Upper lobe of right lung (tissue), 1 donor: ENCODE data around the gene CDHR4. TPM values are rescaled to one million over a fixed set of nuclear protein-coding genes. Genes with fewer than 3 reads are reported as not detected.

Experiments used
- ATAC-seq: fragments of 200-7000 bp; cut with Tn5 transposase; one replicate; pipeline ENCODE4 v1.9.1; 2020; ENCODE audit warnings: mild to moderate bottlenecking, moderate library complexity
- DNase-seq: peaks from one replicate; pipeline ENCODE4 v3.0.0-alpha.2; 2020
- H3K27ac ChIP-seq: fragments of 200-600 bp; one replicate; pipeline ENCODE4 v1.8.0; 2022
- H3K27me3 ChIP-seq: fragments of 200-600 bp; one replicate; pipeline ENCODE4 v1.8.0; 2022; ENCODE audit warnings: mild to moderate bottlenecking
- H3K36me3 ChIP-seq: fragments of 200-600 bp; one replicate; pipeline ENCODE4 v1.8.0; 2022
- H3K4me1 ChIP-seq: fragments of 200-600 bp; one replicate; pipeline ENCODE4 v1.8.0; 2022
- H3K4me3 ChIP-seq: fragments of 200-600 bp; one replicate; pipeline ENCODE4 v1.8.0; 2022; ENCODE audit warnings: mild to moderate bottlenecking
- H3K9me3 ChIP-seq: fragments of 200-600 bp; one replicate; pipeline ENCODE4 v1.8.0; 2022
- CTCF ChIP-seq: fragments of 200-600 bp; IDR thresholded peaks from one replicate; pipeline ENCODE4 v1.8.0; 2022; ENCODE audit warnings: antibody characterized with exemption
- intact Hi-C: fragments of 100-400 bp; cut with DNase I; formaldehyde crosslinking; loops from one replicate; pipeline ENCODE4 v1.11.0; 2022
- total RNA-seq: library from RNA; stranded (reverse); fragmentation: NEBNext Ultra II Directional; extraction: Animal tissue kit (Norgen Biotek cat#: 25700); gene quantifications from one replicate; pipeline ENCODE4 v1.2.1, GENCODE V29; 2021
- donor health status: DM: no; HTN: yes; CAD: no; lungs with severe emphysema.

The CDHR4 gene
- total RNA-seq, 1 donor from 2014 or later = not detected

GRCh38 chr3:49769926-49770325, 29.7 kb downstream of the CDHR4 start:
- Histone ChIP-seq H3K27me3 (no peaks in the 10 kb centered on the region), H3K4me1 (peaks cover 6% of the 10 kb centered on the region), H3K36me3 (peaks cover 16% of the 10 kb centered on the region), H3K9me3 (no peaks in the 10 kb centered on the region), H3K27ac (no peak overlapping the region), H3K4me3 (no peak overlapping the region)
- ATAC-seq (no peak), DNase-seq (no peak)
- intact Hi-C loops = no loop called here
- no peak for TF ChIP-seq CTCF

DNA sequence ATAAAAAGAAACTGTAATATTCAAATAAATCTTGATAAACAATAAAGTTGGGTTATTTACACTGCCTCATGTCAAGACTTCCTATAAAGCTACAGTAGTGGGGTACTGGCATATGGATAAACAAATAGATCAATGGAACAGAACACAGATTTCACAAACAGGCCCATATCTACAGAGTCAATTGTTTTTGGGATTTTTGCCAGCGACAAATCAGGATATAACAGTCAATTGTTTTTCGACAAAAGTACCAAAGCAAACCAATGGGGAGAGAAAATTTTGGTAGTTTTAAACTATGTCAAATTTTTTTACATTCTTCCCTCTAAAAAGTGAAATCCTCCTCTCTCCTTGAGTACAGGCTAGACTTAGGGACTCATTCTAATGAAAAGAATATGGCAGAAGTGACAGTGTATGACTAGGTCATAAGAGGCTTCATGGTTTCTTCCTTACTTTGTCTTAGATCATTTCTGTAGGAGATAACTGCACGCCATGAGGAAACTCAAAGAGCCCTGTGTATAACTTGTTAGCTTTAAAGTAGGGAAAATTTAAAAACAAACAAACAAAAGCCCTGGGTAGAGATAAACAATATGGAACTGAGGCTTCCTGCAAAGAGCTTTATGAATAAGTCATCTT, 30.3 kb downstream of the CDHR4 start:
- Histone ChIP-seq H3K4me3 (no peak overlapping the region), H3K27ac (no peak overlapping the region), H3K36me3 (peaks cover 15% of the 10 kb centered on the region), H3K9me3 (no peaks in the 10 kb centered on the region), H3K4me1 (peaks cover 6% of the 10 kb centered on the region), H3K27me3 (no peaks in the 10 kb centered on the region)
- ATAC-seq (no peak), DNase-seq (no peak)
- intact Hi-C loops = no loop called here
- TF ChIP-seq CTCF = no peak

- H3K27ac ChIP-seq = no peak overlapping the region
- intact Hi-C loops = no loop called here
- no peak for ATAC-seq
- H3K9me3 ChIP-seq = no peaks in the 10 kb centered on the region
- no peaks in the 10 kb centered on the region for H3K27me3 ChIP-seq
- no peak for TF ChIP-seq CTCF
- DNase-seq = no peak
- peaks cover 10% of the 10 kb centered on the region for H3K36me3 ChIP-seq
- no peak overlapping the region for H3K4me3 ChIP-seq
- no peaks in the 10 kb centered on the region for H3K4me1 ChIP-seq
Observed at GRCh38 chr3:49763981-49764380, 35.7 kb downstream of the CDHR4 start.

DNA sequence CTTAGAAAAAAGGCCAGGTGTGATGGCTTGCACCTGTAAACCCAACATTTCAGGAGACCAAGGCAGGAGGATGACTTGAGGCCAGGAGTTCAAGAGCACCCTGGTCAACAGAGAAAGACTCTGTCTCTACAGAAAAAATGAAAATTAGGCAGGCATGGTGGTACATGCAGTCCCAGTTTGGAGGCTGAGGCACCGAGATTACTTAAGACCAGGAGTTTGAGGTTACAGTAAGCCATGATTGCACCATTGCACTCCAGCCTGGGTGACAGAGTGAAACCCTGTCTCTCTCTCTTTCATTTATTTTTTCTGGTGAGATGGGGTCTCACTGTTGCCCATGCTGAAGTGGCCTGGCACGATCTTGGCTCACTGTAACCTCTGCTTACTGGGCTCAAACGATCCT, 38.0 kb downstream of the CDHR4 start:
- Histone ChIP-seq H3K27me3 (no peaks in the 10 kb centered on the region), H3K36me3 (peaks cover 5% of the 10 kb centered on the region), H3K4me1 (no peaks in the 10 kb centered on the region), H3K9me3 (no peaks in the 10 kb centered on the region), H3K27ac (no peak overlapping the region), H3K4me3 (no peak overlapping the region)
- ATAC-seq (no peak), DNase-seq (no peak)
- intact Hi-C loops = no loop called here
- TF ChIP-seq CTCF = no peak

DNA sequence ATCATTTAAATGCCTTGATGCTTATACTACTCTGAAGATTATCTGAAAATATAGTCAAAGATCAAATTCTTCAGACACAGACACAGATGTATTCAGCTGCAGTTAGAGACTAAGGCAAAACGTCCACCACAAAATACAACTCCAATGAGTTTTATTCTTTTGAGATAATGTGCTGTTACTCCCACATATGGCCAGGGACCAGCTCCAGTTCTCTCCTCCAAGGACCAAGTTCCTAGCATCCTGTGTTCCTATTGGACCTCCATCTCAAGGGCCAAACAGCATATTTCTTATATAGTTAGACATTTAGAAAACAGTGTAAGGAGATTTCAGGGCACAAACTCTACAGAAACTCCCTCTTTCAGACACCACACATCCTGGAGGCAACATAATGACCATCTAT, 40.4 kb downstream of the CDHR4 start:
- no peak for ATAC-seq
- Histone ChIP-seq H3K27me3 (no peaks in the 10 kb centered on the region), H3K4me3 (no peak overlapping the region), H3K27ac (no peak overlapping the region), H3K4me1 (peaks cover 7% of the 10 kb centered on the region), H3K36me3 (peaks cover 4% of the 10 kb centered on the region), H3K9me3 (no peaks in the 10 kb centered on the region)
- intact Hi-C loops = no loop called here
- no peak for DNase-seq
- TF ChIP-seq CTCF = no peak

- intact Hi-C loops = no loop called here
Observed at GRCh38 chr3:49757197-49757596, 42.5 kb downstream of the CDHR4 start.

More at GRCh38 chr3:49757197-49757596, 42.5 kb downstream of the CDHR4 start:
- H3K9me3 ChIP-seq = no peaks in the 10 kb centered on the region
- no peaks in the 10 kb centered on the region for H3K27me3 ChIP-seq
- no peak overlapping the region for H3K27ac ChIP-seq
- TF ChIP-seq CTCF = no peak
- H3K4me3 ChIP-seq = no peak overlapping the region
- DNase-seq (no peak), ATAC-seq (no peak)
- peaks cover 12% of the 10 kb centered on the region for H3K4me1 ChIP-seq
- H3K36me3 ChIP-seq = no peaks in the 10 kb centered on the region
